H9 (cell line): ENCODE results near the gene STPG1. TPM values are rescaled to one million over a fixed set of nuclear protein-coding genes. Genes with fewer than 3 reads are reported as not detected.

Experiments
- DNase-seq: peaks from one replicate; pipeline ENCODE4 v3.0.0-alpha.2; 2017
- H2AFZ ChIP-seq: one replicate; pipeline ENCODE4 v1.6.1; 2013; ENCODE audit warnings: mild to moderate bottlenecking, low read length, control low read depth, moderate library complexity
- H2AK5ac ChIP-seq: 2 replicates; pipeline ENCODE4 v1.6.1; 2013; ENCODE audit warnings: low read length, control low read depth, mixed read lengths; ENCODE audit not compliant: insufficient read length
- H2BK120ac ChIP-seq: one replicate; pipeline ENCODE4 v1.6.1; 2013; ENCODE audit warnings: low read depth, mild to moderate bottlenecking, low read length, control low read depth, inconsistent platforms; ENCODE audit not compliant: poor library complexity, severe bottlenecking
- H2BK12ac ChIP-seq: 2 replicates; pipeline ENCODE4 v1.6.1; 2013; ENCODE audit warnings: low read length, control low read depth, mixed read lengths, low read depth; ENCODE audit not compliant: insufficient read length
- H2BK15ac ChIP-seq: 2 replicates; pipeline ENCODE4 v1.6.1; 2013; ENCODE audit warnings: low read depth, low read length, control low read depth
- H2BK20ac ChIP-seq: one replicate; pipeline ENCODE4 v1.6.1; 2013; ENCODE audit warnings: low read depth, mild to moderate bottlenecking, low read length, control low read depth, inconsistent platforms; ENCODE audit not compliant: poor library complexity, severe bottlenecking
- H2BK5ac ChIP-seq: 2 replicates; pipeline ENCODE4 v1.6.1; 2013; ENCODE audit warnings: low read length, control low read depth, mixed read lengths; ENCODE audit not compliant: insufficient read length
- H3K14ac ChIP-seq: 2 replicates; pipeline ENCODE4 v1.6.1; 2013; ENCODE audit warnings: low read length, control low read depth; ENCODE audit not compliant: insufficient read depth
- H3K18ac ChIP-seq: 2 replicates; pipeline ENCODE4 v1.6.1; 2013; ENCODE audit warnings: low read depth, mild to moderate bottlenecking, mixed read lengths, low read length, control low read depth; ENCODE audit not compliant: insufficient read length
- H3K23ac ChIP-seq: 2 replicates; pipeline ENCODE4 v1.6.1; 2013; ENCODE audit warnings: low read length, control low read depth, mixed read lengths, low read depth; ENCODE audit not compliant: insufficient read length
- H3K23me2 ChIP-seq: 2 replicates; pipeline ENCODE4 v1.6.1; 2013; ENCODE audit warnings: low read depth, mild to moderate bottlenecking, mixed read lengths, low read length, control low read depth; ENCODE audit not compliant: insufficient read length, poor library complexity, severe bottlenecking
- H3K27ac ChIP-seq: 2 replicates; pipeline ENCODE4 v1.5.1; 2013; ENCODE audit warnings: low read length, control low read depth, mixed read lengths, low read depth; ENCODE audit not compliant: insufficient read length
- H3K27me3 ChIP-seq: 2 replicates; pipeline ENCODE4 v1.6.1; 2013; ENCODE audit warnings: low read length, control low read depth, inconsistent platforms; ENCODE audit not compliant: insufficient read depth
- H3K4ac ChIP-seq: 2 replicates; pipeline ENCODE4 v1.6.1; 2013; ENCODE audit warnings: low read depth, mild to moderate bottlenecking, control low read depth, inconsistent platforms, low read length, moderate library complexity
- H3K4me1 ChIP-seq: 2 replicates; pipeline ENCODE4 v1.6.1; 2013; ENCODE audit warnings: low read length, control low read depth, inconsistent platforms; ENCODE audit not compliant: insufficient read depth
- H3K4me2 ChIP-seq: 2 replicates; pipeline ENCODE4 v1.6.1; 2013; ENCODE audit warnings: low read length, control low read depth, mixed read lengths; ENCODE audit not compliant: insufficient read length, insufficient read depth
- H3K56ac ChIP-seq: 2 replicates; pipeline ENCODE4 v1.6.1; 2013; ENCODE audit warnings: low read depth, mild to moderate bottlenecking, mixed read lengths, low read length, control low read depth; ENCODE audit not compliant: insufficient read length
- H3K79me1 ChIP-seq: 2 replicates; pipeline ENCODE4 v1.6.1; 2013; ENCODE audit warnings: low read depth, mild to moderate bottlenecking, moderate library complexity, low read length, control low read depth, inconsistent platforms; ENCODE audit not compliant: insufficient read depth, poor library complexity, severe bottlenecking
- H3K79me2 ChIP-seq: 2 replicates; pipeline ENCODE4 v1.6.1; 2013; ENCODE audit warnings: low read length, control low read depth, inconsistent platforms; ENCODE audit not compliant: insufficient read depth
- H3K9ac ChIP-seq: 2 replicates; pipeline ENCODE4 v1.6.1; 2013; ENCODE audit warnings: low read length, control low read depth, mixed read lengths; ENCODE audit not compliant: insufficient read length; ENCODE audit errors: extremely low read depth
- H3K9me3 ChIP-seq: one replicate; pipeline ENCODE4 v1.6.1; 2013; ENCODE audit warnings: low read depth, low read length, inconsistent platforms; ENCODE audit not compliant: control insufficient read depth
- H3T11ph ChIP-seq: one replicate; pipeline ENCODE4 v1.6.1; 2013; ENCODE audit warnings: mild to moderate bottlenecking, low read length, control low read depth, inconsistent platforms
- H4K20me1 ChIP-seq: one replicate; pipeline ENCODE4 v1.6.1; 2013; ENCODE audit not compliant: control insufficient read depth, insufficient read length, insufficient read depth
- H4K5ac ChIP-seq: 2 replicates; pipeline ENCODE4 v1.6.1; 2013; ENCODE audit warnings: low read depth, mild to moderate bottlenecking, mixed read lengths, low read length, control low read depth; ENCODE audit not compliant: insufficient read length
- H4K8ac ChIP-seq: replicated peaks from 2 replicates; pipeline ENCODE4 v1.6.1; 2013; ENCODE audit warnings: low read length, control low read depth, mixed read lengths, low read depth; ENCODE audit not compliant: insufficient read length
- H4K91ac ChIP-seq: 2 replicates; pipeline ENCODE4 v1.6.1; 2013; ENCODE audit warnings: low read depth, mild to moderate bottlenecking, moderate library complexity, mixed read lengths, low read length, control low read depth; ENCODE audit not compliant: insufficient read length
- H3K27ac Mint-ChIP-seq, 3 experiments: 2 replicates in 2 of 3; 3 replicates in 1 of 3; pipeline ENCODE4 v1.8.0; 2020 to 2021; ENCODE audit warnings: mixed read lengths in 3 of 3, mild to moderate bottlenecking in 1 of 3, moderate library complexity in 1 of 3
- H3K27me3 Mint-ChIP-seq: 2 replicates; pipeline ENCODE4 v1.8.0; 2021; ENCODE audit warnings: low read depth, mild to moderate bottlenecking, moderate library complexity, mixed read lengths
- H3K36me3 Mint-ChIP-seq, 3 experiments: 2 replicates in 2 of 3; 3 replicates in 1 of 3; pipeline ENCODE4 v1.8.0; 2020 to 2021; ENCODE audit warnings: low read depth in 3 of 3, mixed read lengths in 3 of 3; ENCODE audit not compliant: insufficient read depth in 1 of 3
- H3K4me1 Mint-ChIP-seq, 2 experiments: 2 replicates each; pipeline ENCODE4 v1.8.0; 2020; ENCODE audit warnings: mixed read lengths in 2 of 2
- H3K4me3 Mint-ChIP-seq, 2 experiments: 2 replicates in 1 of 2; 3 replicates in 1 of 2; pipeline ENCODE4 v1.8.0; 2020 to 2021; ENCODE audit warnings: mild to moderate bottlenecking in 2 of 2, mixed read lengths in 2 of 2, moderate library complexity in 1 of 2
- H3K9me3 Mint-ChIP-seq, 2 experiments: 2 replicates in 1 of 2; 3 replicates in 1 of 2; pipeline ENCODE4 v1.8.0; 2020; ENCODE audit warnings: mild to moderate bottlenecking in 2 of 2, mixed read lengths in 2 of 2, moderate library complexity in 1 of 2
- CTCF ChIP-seq: fragments of 200-600 bp; sonication (generic); conservative IDR thresholded peaks from 3 replicates; pipeline ENCODE4 v1.8.0; 2021; ENCODE audit warnings: antibody characterized with exemption, mild to moderate bottlenecking
- WGBS: extraction: QIAGEN DNeasy Blood & Tissue Kit; methylation state at CpG from one replicate; pipeline ENCODE4 v1.1.7; 2013; ENCODE audit warnings: missing lambda C conversion rate, low lambda C conversion rate, mixed read lengths; ENCODE audit not compliant: insufficient read length; ENCODE audit errors: extremely low coverage; 5-methylcytosine and 5-hydroxymethylcytosine counted together
- total RNA-seq: library from RNA; stranded (reverse); gene quantifications from 2 replicates; pipeline ENCODE4 v1.2.1, GENCODE V29; 2021

STPG1 gene
- total RNA-seq, 1 experiment from 2014 or later, result 8.3 TPM

- no peak overlapping the region for H3K4ac ChIP-seq
- H4K91ac ChIP-seq, result no peak overlapping the region
- H3K4me1 ChIP-seq, result no peaks in the 10 kb centered on the region
- no peak overlapping the region for H2BK20ac ChIP-seq
- no peak overlapping the region for H2AFZ ChIP-seq
- no peaks in the 10 kb centered on the region for H3K79me1 ChIP-seq
- no peak overlapping the region for H3K23ac ChIP-seq
- H3K4me2 ChIP-seq, result no peak overlapping the region
- H3K56ac ChIP-seq, result no peak overlapping the region
- no peak overlapping the region for H2BK120ac ChIP-seq
- Mint-ChIP-seq H3K27ac (no peak overlapping the region), H3K27me3 (peaks cover 51% of the 10 kb centered on the region), H3K36me3 (no peaks in the 10 kb centered on the region), H3K4me3 (no peak overlapping the region), H3K9me3 (no peaks in the 10 kb centered on the region), H3K4me1 (peaks cover 33% of the 10 kb centered on the region in 2 experiments)
- peaks cover 3% of the 10 kb centered on the region for H4K20me1 ChIP-seq
- H4K8ac ChIP-seq, result no peak overlapping the region
- H3T11ph ChIP-seq, result no peak overlapping the region
- H3K27me3 ChIP-seq, result peaks cover 4% of the 10 kb centered on the region; the same call in 1 of the 2 replicates
- TF ChIP-seq CTCF, result no peak
- H3K14ac ChIP-seq, result no peak overlapping the region
- WGBS, result no CpG with 5 or more reads among the region's 7 CpGs
- no peak overlapping the region for H2BK12ac ChIP-seq
- H4K5ac ChIP-seq, result no peak overlapping the region
- H3K18ac ChIP-seq, result no peak overlapping the region
- no peak overlapping the region for H3K27ac ChIP-seq
- H3K9ac ChIP-seq, result no peak overlapping the region
- DNase-seq, result no peak
- H3K79me2 ChIP-seq, result no peaks in the 10 kb centered on the region
- peaks cover 9% of the 10 kb centered on the region for H3K23me2 ChIP-seq
- H2AK5ac ChIP-seq, result no peak overlapping the region
- H3K9me3 ChIP-seq, result no peaks in the 10 kb centered on the region
- H2BK15ac ChIP-seq, result no peak overlapping the region
- no peak overlapping the region for H2BK5ac ChIP-seq
Observed at GRCh38 chr1:24325587-24326449, 87.8 kb downstream of the STPG1 start.
